Measurements from ENCODE around the gene GHRHR. TPM values are rescaled to one million over a fixed set of nuclear protein-coding genes. Genes with fewer than 3 reads are reported as not detected.

Gene GHRHR
- total and polyA plus RNA-seq, 9 of the 15 experiments (the other 6 are each of a cell fraction or from before 2014, with no cell fraction given): not detected

GRCh38 chr7:31022117-31022516, 58.4 kb downstream of the GHRHR start (continued):
- TF ChIP-seq REST (IDR thresholded peaks at IDR 0.05; ENCODE audit: borderline replicate concordance) (no peak), REST (CRISPR knock-in tag; IDR thresholded peaks at IDR 0.05; ENCODE audit: low read depth) (no peak), DDX20 (tag; IDR thresholded peaks at IDR 0.05; ENCODE audit: low read depth) (no peak), POLR2AphosphoS2 (IDR thresholded peaks at IDR 0.05; ENCODE audit: low read length) (no peak), ELK1 (CRISPR knock-in tag; IDR thresholded peaks at IDR 0.05) (no peak), PRPF4 (IDR thresholded peaks at IDR 0.05; ENCODE audit: insufficient read depth, low read depth, low read length, poor library complexity, severe bottlenecking) (no peak), BHLHE40 (IDR thresholded peaks at IDR 0.05; ENCODE audit: low read length) (no peak)
- TF ChIP-seq, protein P1, sequence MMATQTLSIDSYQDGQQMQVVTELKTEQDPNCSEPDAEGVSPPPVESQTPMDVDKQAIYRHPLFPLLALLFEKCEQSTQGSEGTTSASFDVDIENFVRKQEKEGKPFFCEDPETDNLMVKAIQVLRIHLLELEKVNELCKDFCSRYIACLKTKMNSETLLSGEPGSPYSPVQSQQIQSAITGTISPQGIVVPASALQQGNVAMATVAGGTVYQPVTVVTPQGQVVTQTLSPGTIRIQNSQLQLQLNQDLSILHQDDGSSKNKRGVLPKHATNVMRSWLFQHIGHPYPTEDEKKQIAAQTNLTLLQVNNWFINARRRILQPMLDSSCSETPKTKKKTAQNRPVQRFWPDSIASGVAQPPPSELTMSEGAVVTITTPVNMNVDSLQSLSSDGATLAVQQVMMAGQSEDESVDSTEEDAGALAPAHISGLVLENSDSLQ (IDR thresholded peaks at IDR 0.05): no peak

Measured in K562 (cell line).